Measurements from ENCODE around the gene SCAMP2.

- TF ChIP-seq CTCF (IDR thresholded peaks at IDR 0.05), result no peak
- no peak for TF ChIP-seq POLR2A (IDR thresholded peaks at IDR 0.05)
Measured at GRCh38 chr15:74920456-74920855, 47.3 kb upstream of the SCAMP2 start.
